NCI-H1436 (cell line): ENCODE data around the gene ARHGAP26.
A peak's percentile ranks its signal among the peaks of the same experiment; 100 is the strongest.

Experiments used
- DNase-seq: peaks from one replicate; lab custom pipeline; 2025; lab: John Stamatoyannopoulos, UW

The ARHGAP26 gene

GRCh38 chr5:142849466-142849865 lies 79.3 kb downstream of the ARHGAP26 start:
- DNase-seq, result no peak

- no peak for DNase-seq
These were observed 79.7 kb downstream of the ARHGAP26 start for GRCh38 chr5:142849880-142850279.

- no peak for DNase-seq
These were observed 81.6 kb downstream of the ARHGAP26 start for GRCh38 chr5:142851731-142852130.

- DNase-seq, result no peak
These were observed 82.4 kb downstream of the ARHGAP26 start for GRCh38 chr5:142852416-142853198.

- no peak for DNase-seq
These were observed 83.5 kb downstream of the ARHGAP26 start for GRCh38 chr5:142853682-142854081.

GRCh38 chr5:142856269-142856782 lies 86.1 kb downstream of the ARHGAP26 start:
- no peak for DNase-seq

GRCh38 chr5:142857405-142857804 lies 87.2 kb downstream of the ARHGAP26 start:
- no peak for DNase-seq

- no peak for DNase-seq
These were observed 88.9 kb downstream of the ARHGAP26 start for GRCh38 chr5:142859037-142859436.

- no peak for DNase-seq
These were observed 90.1 kb downstream of the ARHGAP26 start for GRCh38 chr5:142860270-142860669.

- DNase-seq, result no peak
These were observed 90.8 kb downstream of the ARHGAP26 start for GRCh38 chr5:142861011-142861410.

- no peak for DNase-seq
These were observed 92.4 kb downstream of the ARHGAP26 start for GRCh38 chr5:142862594-142862993.

- no peak for DNase-seq
These were observed 93.7 kb downstream of the ARHGAP26 start for GRCh38 chr5:142863856-142864255.

GRCh38 chr5:142864290-142865260 lies 94.4 kb downstream of the ARHGAP26 start:
- no peak for DNase-seq

GRCh38 chr5:142865631-142866030 lies 95.5 kb downstream of the ARHGAP26 start:
- DNase-seq, result no peak

GRCh38 chr5:142866563-142867275 lies 96.5 kb downstream of the ARHGAP26 start:
- DNase-seq, result peak; percentile 68

GRCh38 chr5:142869886-142870285 lies 99.7 kb downstream of the ARHGAP26 start:
- DNase-seq, result no peak

- DNase-seq, result no peak
These were observed 100.6 kb downstream of the ARHGAP26 start for GRCh38 chr5:142870532-142871362.

GRCh38 chr5:142871363-142872193 lies 101.4 kb downstream of the ARHGAP26 start:
- DNase-seq, result no peak

GRCh38 chr5:142872217-142872616 lies 102.0 kb downstream of the ARHGAP26 start:
- DNase-seq, result peak; percentile 10

- DNase-seq, result no peak
These were observed 102.6 kb downstream of the ARHGAP26 start for GRCh38 chr5:142872795-142873194.
